Esophagus muscularis mucosa (tissue), 4 donors: ENCODE results near the gene PEX14.

ENCODE experiments used
- CTCF ChIP-seq, 3 experiments: fragments of 200-600 bp in 2 of 3; fragments of 450-650 bp in 1 of 3; sonication (generic) in 2 of 3; IDR thresholded peaks; one replicate each; pipeline ENCODE4 v1.5.1; 2017 to 2019; ENCODE audit warnings: antibody characterized with exemption in 3 of 3, mild to moderate bottlenecking in 2 of 3, moderate library complexity in 1 of 3
- EP300 ChIP-seq: sonication (generic); formaldehyde crosslinking; IDR thresholded peaks from one replicate; pipeline ENCODE4 v1.6.1; 2017; ENCODE audit warnings: antibody characterized with exemption
- POLR2A ChIP-seq: fragments of 450-650 bp; IDR thresholded peaks from one replicate; pipeline ENCODE4 v1.6.1; 2017; ENCODE audit warnings: antibody characterized with exemption, moderate library complexity, mild to moderate bottlenecking, low read depth

GRCh38 chr1:10521537-10522157, 46.9 kb downstream of the PEX14 start:
- no peak for TF ChIP-seq CTCF (IDR thresholded peaks at IDR 0.05)
- TF ChIP-seq POLR2A, result no peak
- no peak for TF ChIP-seq EP300
